ENCODE measurements around the gene POLR1G. TPM values are rescaled to one million over a fixed set of nuclear protein-coding genes. Genes with fewer than 3 reads are reported as not detected.

POLR1G gene
- total and polyA plus RNA-seq, 9 of the 15 experiments (the other 6 are each of a cell fraction or from before 2014, with no cell fraction given): 3.0 to 50.1 (median 27.4) TPM

GRCh38 chr19:45444318-45445041, 38.0 kb downstream of the POLR1G start (continued):
- TF ChIP-seq NFRKB (IDR thresholded peaks at IDR 0.05; ENCODE audit: low read depth) (0 out of 2 replicates have a peak, but pooled peaks have one; percentile 11), SRF (CRISPR knock-in tag; IDR thresholded peaks at IDR 0.05) (0 out of 4 replicates have a peak, but pooled peaks of 1 of the 2 experiments have one; percentile 43), ARID3A (IDR thresholded peaks at IDR 0.05; ENCODE audit: borderline replicate concordance, low read depth, low read length) (no peak), GTF2A2 (tag; IDR thresholded peaks at IDR 0.05) (no peak), HINFP (tag; conservative IDR thresholded peaks at IDR 0.05; ENCODE audit: low read depth) (no peak), CBX3 (IDR thresholded peaks at IDR 0.05; ENCODE audit: borderline replicate concordance in 1 of 2, low read length in 2 of 2) (no peak), HDAC1 (IDR thresholded peaks at IDR 0.05) (peak in 1 of 2 experiments; percentile 27; a peak in 1 of 4 replicates), ARID2 (IDR thresholded peaks at IDR 0.05) (no peak), HNRNPL (IDR thresholded peaks at IDR 0.05; ENCODE audit: low read depth, low read length) (no peak), POLR2B (IDR thresholded peaks at IDR 0.05; ENCODE audit: low read depth, partially characterized antibody) (no peak), ARNT (IDR thresholded peaks at IDR 0.05) (no peak), ZNF224 (CRISPR knock-in tag; IDR thresholded peaks at IDR 0.05) (no peak), ZFP30 (CRISPR knock-in tag; IDR thresholded peaks at IDR 0.05; ENCODE audit: borderline replicate concordance) (no peak), MYC (IDR thresholded peaks at IDR 0.05; ENCODE audit: low read depth, low read length) (no peak), MYC (CRISPR knock-in tag; IDR thresholded peaks at IDR 0.05; ENCODE audit: borderline replicate concordance, low read depth) (no peak), MAZ (CRISPR knock-in tag; conservative IDR thresholded peaks at IDR 0.05 in 1 of 2, IDR thresholded peaks at IDR 0.05 in 1 of 2) (peak; percentile 15 to 84; a peak in 2 of 4 replicates), MTA3 (IDR thresholded peaks at IDR 0.05; ENCODE audit: borderline replicate concordance) (0 out of 2 replicates have a peak, but pooled peaks have one; percentile 27)
- TF ChIP-seq, protein P1, sequence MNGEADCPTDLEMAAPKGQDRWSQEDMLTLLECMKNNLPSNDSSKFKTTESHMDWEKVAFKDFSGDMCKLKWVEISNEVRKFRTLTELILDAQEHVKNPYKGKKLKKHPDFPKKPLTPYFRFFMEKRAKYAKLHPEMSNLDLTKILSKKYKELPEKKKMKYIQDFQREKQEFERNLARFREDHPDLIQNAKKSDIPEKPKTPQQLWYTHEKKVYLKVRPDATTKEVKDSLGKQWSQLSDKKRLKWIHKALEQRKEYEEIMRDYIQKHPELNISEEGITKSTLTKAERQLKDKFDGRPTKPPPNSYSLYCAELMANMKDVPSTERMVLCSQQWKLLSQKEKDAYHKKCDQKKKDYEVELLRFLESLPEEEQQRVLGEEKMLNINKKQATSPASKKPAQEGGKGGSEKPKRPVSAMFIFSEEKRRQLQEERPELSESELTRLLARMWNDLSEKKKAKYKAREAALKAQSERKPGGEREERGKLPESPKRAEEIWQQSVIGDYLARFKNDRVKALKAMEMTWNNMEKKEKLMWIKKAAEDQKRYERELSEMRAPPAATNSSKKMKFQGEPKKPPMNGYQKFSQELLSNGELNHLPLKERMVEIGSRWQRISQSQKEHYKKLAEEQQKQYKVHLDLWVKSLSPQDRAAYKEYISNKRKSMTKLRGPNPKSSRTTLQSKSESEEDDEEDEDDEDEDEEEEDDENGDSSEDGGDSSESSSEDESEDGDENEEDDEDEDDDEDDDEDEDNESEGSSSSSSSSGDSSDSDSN (IDR thresholded peaks at IDR 0.05; ENCODE audit: borderline replicate concordance in 1 of 2, low read depth in 2 of 2, low read length in 2 of 2): peak in 1 of 2 experiments; percentile 84; a peak in 2 of 4 replicates
- TF ChIP-seq, protein P2, sequence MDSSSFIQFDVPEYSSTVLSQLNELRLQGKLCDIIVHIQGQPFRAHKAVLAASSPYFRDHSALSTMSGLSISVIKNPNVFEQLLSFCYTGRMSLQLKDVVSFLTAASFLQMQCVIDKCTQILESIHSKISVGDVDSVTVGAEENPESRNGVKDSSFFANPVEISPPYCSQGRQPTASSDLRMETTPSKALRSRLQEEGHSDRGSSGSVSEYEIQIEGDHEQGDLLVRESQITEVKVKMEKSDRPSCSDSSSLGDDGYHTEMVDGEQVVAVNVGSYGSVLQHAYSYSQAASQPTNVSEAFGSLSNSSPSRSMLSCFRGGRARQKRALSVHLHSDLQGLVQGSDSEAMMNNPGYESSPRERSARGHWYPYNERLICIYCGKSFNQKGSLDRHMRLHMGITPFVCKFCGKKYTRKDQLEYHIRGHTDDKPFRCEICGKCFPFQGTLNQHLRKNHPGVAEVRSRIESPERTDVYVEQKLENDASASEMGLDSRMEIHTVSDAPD (CRISPR knock-in tag; IDR thresholded peaks at IDR 0.05): no peak

Measured in K562 (cell line).